K562 (cell line): ENCODE results near the gene SPTLC2. TPM values are rescaled to one million over a fixed set of nuclear protein-coding genes. Genes with fewer than 3 reads are reported as not detected.

ENCODE experiments used
- ATAC-seq: fragments of 200-7000 bp; cut with Tn5 transposase; 3 replicates; pipeline ENCODE4 v1.9.1; 2020; ENCODE audit warnings: moderate library complexity
- BruUV-seq: library from RNA; stranded (reverse); fragments of 400-500 nt; replicated peaks from 2 replicates; lab custom pipeline; 2021; lab: Mats Ljungman, UMichigan
- CTCF ChIA-PET: fragments of 300-600 bp; formaldehyde crosslinking; extraction: SDS; loops from one replicate; lab custom pipeline; 2021; ENCODE audit warnings: low intra/inter-chr PET ratio; lab: Yijun Ruan, JAX
- POLR2A ChIA-PET: fragments of 300-600, 350-650 bp; sonication (Branson Sonifier 250); formaldehyde crosslinking; extraction: SDS; loops from one replicate; lab custom pipeline; 2021; ENCODE audit warnings: antibody characterized with exemption, inconsistent platforms; lab: Yijun Ruan, JAX
- DNase-seq, 4 experiments: peaks; one replicate each; pipeline versions ENCODE4 v3.0.0 to v3.0.0-alpha.2; 2011 to 2018; ENCODE audit warnings: low spot score in 3 of 4, mixed read lengths in 3 of 4; ENCODE audit errors: extremely low read depth in 1 of 4
- FAIRE-seq: peaks from 2 replicates; lab custom pipeline; 2011; peaks lifted over from hg19 to GRCh38; lab: Jason Lieb, UNC
- H2AFZ ChIP-seq: 2 replicates; pipeline ENCODE4 v1.6.0; 2011; ENCODE audit warnings: low read depth, low read length, control low read depth, inconsistent platforms
- H3K27ac ChIP-seq: fragments of 200-600 bp; 3 replicates; pipeline ENCODE4 v1.8.0; 2011; ENCODE audit warnings: low read depth, mild to moderate bottlenecking, control low read depth, inconsistent platforms, low read length, moderate library complexity, mixed read lengths; ENCODE audit errors: extremely low read depth
- H3K27me3 ChIP-seq, 2 experiments: fragments of 300-600 bp in 1 of 2; 2 replicates in 1 of 2; 3 replicates in 1 of 2; pipeline versions ENCODE4 v1.6.0 to v1.8.0; 2011; ENCODE audit warnings: inconsistent platforms in 2 of 2, low read length in 2 of 2, mild to moderate bottlenecking in 1 of 2, mixed read lengths in 1 of 2, moderate library complexity in 1 of 2; ENCODE audit not compliant: control insufficient read depth in 2 of 2, insufficient read depth in 2 of 2
- H3K36me3 ChIP-seq: fragments of 300-600 bp; 3 replicates; pipeline ENCODE4 v1.8.0; 2011; ENCODE audit warnings: mild to moderate bottlenecking, low read length, inconsistent platforms; ENCODE audit not compliant: control insufficient read depth, insufficient read depth
- H3K4me1 ChIP-seq, 2 experiments: fragments of 200-600 bp in 1 of 2; replicated peaks in 1 of 2; 2 replicates in 1 of 2; 3 replicates in 1 of 2; pipeline versions ENCODE4 v1.5.1 to v1.8.0; 2011; ENCODE audit warnings: inconsistent platforms in 2 of 2, low read length in 2 of 2, mild to moderate bottlenecking in 1 of 2, mixed read lengths in 1 of 2, moderate library complexity in 1 of 2; ENCODE audit not compliant: control insufficient read depth in 2 of 2, insufficient read depth in 2 of 2
- H3K4me2 ChIP-seq: 2 replicates; pipeline ENCODE4 v1.6.1; 2011; ENCODE audit warnings: low read length, control low read depth, inconsistent platforms, mixed read lengths; ENCODE audit not compliant: insufficient read depth
- H3K4me3 ChIP-seq: fragments of 200-600 bp; sonication (generic), shearing (Covaris generic); 2 replicates; pipeline ENCODE4 v1.5.1; 2016; ENCODE audit warnings: control low read depth, inconsistent platforms
- H3K79me2 ChIP-seq: fragments of 200-600 bp; 3 replicates; pipeline ENCODE4 v1.8.0; 2011; ENCODE audit warnings: low read length, inconsistent platforms; ENCODE audit not compliant: control insufficient read depth, insufficient read depth
- H3K9ac ChIP-seq, 2 experiments: 2 replicates each; pipeline versions ENCODE4 v1.6.0 to v1.6.1; 2011; ENCODE audit warnings: low read depth in 2 of 2, low read length in 2 of 2, control low read depth in 1 of 2, inconsistent platforms in 1 of 2, mild to moderate bottlenecking in 1 of 2, mixed read lengths in 1 of 2; ENCODE audit not compliant: insufficient read depth in 1 of 2
- H3K9me1 ChIP-seq: one replicate; pipeline ENCODE4 v1.6.0; 2011; ENCODE audit warnings: inconsistent platforms, mild to moderate bottlenecking, low read length, moderate library complexity; ENCODE audit not compliant: control insufficient read depth, insufficient read depth
- H3K9me3 ChIP-seq: replicated peaks from 2 replicates; pipeline ENCODE4 v1.5.1; 2011; ENCODE audit warnings: low read depth, low read length, inconsistent platforms; ENCODE audit not compliant: control insufficient read depth, insufficient read depth
- H4K20me1 ChIP-seq: replicated peaks from 2 replicates; pipeline ENCODE4 v1.6.1; 2011; ENCODE audit warnings: low read length, inconsistent platforms, mixed read lengths; ENCODE audit not compliant: control insufficient read depth, insufficient read depth
- ELF2 ChIP-seq: fragments of 250-450 bp; sonication (Bioruptor Pico); IDR thresholded peaks from 2 replicates; pipeline ENCODE4 v1.5.0; 2021; ENCODE audit warnings: mild to moderate bottlenecking
- GATAD2A ChIP-seq: fragments of 450-650 bp; IDR thresholded peaks from 2 replicates; pipeline ENCODE4 v1.6.1; 2017
- HDGF ChIP-seq: fragments of 450-650 bp; IDR thresholded peaks from 2 replicates; pipeline ENCODE4 v1.6.1; 2016
- ILF3 ChIP-seq: fragments of 450-650 bp; IDR thresholded peaks from 2 replicates; pipeline ENCODE4 v1.6.1; 2018; ENCODE audit warnings: antibody characterized with exemption, mild to moderate bottlenecking, moderate library complexity, borderline replicate concordance
- MAFF ChIP-seq: IDR thresholded peaks from 2 replicates; pipeline ENCODE4 v1.6.1; 2012; ENCODE audit warnings: low read length, improper control_type of control experiment
- MAFG ChIP-seq: fragments of 450-650 bp; conservative IDR thresholded peaks from 2 replicates; pipeline ENCODE4 v1.6.1; 2016; ENCODE audit warnings: missing genetic modification characterization, missing compliant biosample characterization
- MAFK ChIP-seq: IDR thresholded peaks from 2 replicates; pipeline ENCODE4 v1.6.1; 2011; ENCODE audit warnings: low read length, improper control_type of control experiment
- MED1 ChIP-seq: sonication (generic); formaldehyde crosslinking; IDR thresholded peaks from 2 replicates; pipeline ENCODE4 v1.8.1; 2023; ENCODE audit warnings: missing genetic modification reagents, borderline replicate concordance
- POLR3G ChIP-seq: IDR thresholded peaks from 2 replicates; pipeline ENCODE4 v1.6.1; 2011; ENCODE audit not compliant: insufficient read length, insufficient replicate concordance; ENCODE audit errors: extremely low read depth
- RFX1 ChIP-seq: fragments of 450-650 bp; IDR thresholded peaks from 2 replicates; pipeline ENCODE4 v1.6.1; 2016; ENCODE audit warnings: mild to moderate bottlenecking, moderate library complexity
- SPI1 ChIP-seq: IDR thresholded peaks from 2 replicates; pipeline ENCODE4 v1.6.1; 2011; ENCODE audit warnings: low read depth, low read length, control low read depth, borderline replicate concordance
- SREBF2 ChIP-seq: sonication (generic); formaldehyde crosslinking; IDR thresholded peaks from 2 replicates; pipeline ENCODE4 v1.4.0; 2020; ENCODE audit warnings: mild to moderate bottlenecking, missing genetic modification reagents
- XRCC5 ChIP-seq: fragments of 200-400 bp; formaldehyde crosslinking; IDR thresholded peaks from 2 replicates; pipeline ENCODE4 v1.6.1; 2017; ENCODE audit warnings: low read depth, mild to moderate bottlenecking, low read length
- ZBED1 ChIP-seq: IDR thresholded peaks from 2 replicates; pipeline ENCODE4 v1.6.1; 2014
- ZC3H4 ChIP-seq: sonication (generic); formaldehyde crosslinking; IDR thresholded peaks from 2 replicates; pipeline ENCODE4 v1.9.0; 2021; ENCODE audit warnings: missing genetic modification reagents, borderline replicate concordance
- ZNF184 ChIP-seq: sonication (generic); formaldehyde crosslinking; IDR thresholded peaks from 2 replicates; pipeline ENCODE4 v1.5.0; 2020; ENCODE audit warnings: missing genetic modification reagents
- ZNF316 ChIP-seq: fragments of 450-650 bp; IDR thresholded peaks from 2 replicates; pipeline ENCODE4 v1.6.1; 2016
- ZNF347 ChIP-seq: fragments of 450-650 bp; formaldehyde crosslinking; IDR thresholded peaks from 2 replicates; pipeline ENCODE4 v1.4.0; 2020; ENCODE audit warnings: low read depth, mild to moderate bottlenecking, moderate library complexity
- ZNF354B ChIP-seq: fragments of 250-450 bp; sonication (Bioruptor Pico); IDR thresholded peaks from 2 replicates; pipeline ENCODE4 v1.4.0; 2020
- WGBS: fragments of 100-300 bp; shearing (Covaris generic); methylation state at CpG from one replicate; pipeline ENCODE4 v1.1.6; 2016; ENCODE audit warnings: low coverage, mixed read lengths; ENCODE audit not compliant: insufficient coverage; ENCODE audit errors: missing lambda C conversion rate; 5-methylcytosine and 5-hydroxymethylcytosine counted together
- in situ Hi-C: fragments of 300-500 bp; cut with MboI; formaldehyde crosslinking; loops from 4 replicates; pipeline ENCODE4 v1.15.0; 2018; ENCODE audit warnings: inconsistent platforms, mixed read lengths
- intact Hi-C: fragments of 100-400 bp; cut with micrococcal nuclease; formaldehyde crosslinking; loops from 2 replicates; pipeline ENCODE4 v1.14.2; 2022
- polyA plus RNA-seq, 8 experiments: library from polyadenylated mRNA; depleted of rRNA in 4 of 8; stranded (reverse) in 5 of 8; unstranded in 3 of 8; fragments of >200 nt; fragmentation: Nextera tagmentation in 2 of 8; fragmentation: Illumina TruSeq in 1 of 8; extraction: Ambion mirVana in 2 of 8; extraction: Trizol in 1 of 8; gene quantifications; 2 replicates each; pipeline versions ENCODE4 v1.2.1 to v1.2.3, GENCODE V29; 2011 to 2014; ENCODE audit warnings: inconsistent platforms in 1 of 8, missing spikeins in 1 of 8
- total RNA-seq, 7 experiments: library from RNA; depleted of rRNA in 6 of 7; stranded (reverse); fragments of >200 nt in 6 of 7; fragmentation: Illumina TruSeq in 2 of 7; extraction: Trizol in 2 of 7; gene quantifications; 2 replicates each; pipeline versions ENCODE4 v1.2.1 to v1.2.3, GENCODE V29; 2011 to 2021; ENCODE audit warnings: low replicate concordance in 1 of 7
- TF ChIP-seq, protein P1 (sequence below): sonication (generic); IDR thresholded peaks from 2 replicates; pipeline ENCODE4 v1.6.1; 2016
- TF ChIP-seq, protein P2 (sequence below), 3 experiments: fragments of 200-800 bp in 1 of 3; fragments of 250-450 bp in 1 of 3; fragments of 450-650 bp in 1 of 3; sonication (Bioruptor Pico) in 1 of 3; sonication (Bioruptor generic) in 1 of 3; formaldehyde crosslinking in 1 of 3; IDR thresholded peaks; 2 replicates each; pipeline versions ENCODE4 v1.6.1 to v1.8.0; 2016 to 2022; ENCODE audit warnings: mild to moderate bottlenecking in 2 of 3, missing genetic modification characterization in 2 of 3, missing compliant biosample characterization in 1 of 3, moderate library complexity in 1 of 3
- TF ChIP-seq, protein P3 (sequence below): fragments of 450-650 bp; IDR thresholded peaks from 2 replicates; pipeline ENCODE4 v1.6.1; 2016

The SPTLC2 gene
- total and polyA plus RNA-seq, 9 of the 15 experiments (the other 6 are each of a cell fraction or from before 2014, with no cell fraction given) = 4.5 to 30.4 (median 14.0) TPM

GRCh38 chr14:77625360-77625759, 8.9 kb upstream of the SPTLC2 start:
- Histone ChIP-seq H3K9me1 (no peaks in the 10 kb centered on the region), H3K4me3 (no peak overlapping the region), H3K9me3 (no peaks in the 10 kb centered on the region), H3K4me2 (no peak overlapping the region), H4K20me1 (no peaks in the 10 kb centered on the region), H3K79me2 (no peaks in the 10 kb centered on the region), H3K36me3 (no peaks in the 10 kb centered on the region), H3K27me3 (no peaks in the 10 kb centered on the region), H2AFZ (peak overlapping the region; percentile 46), H3K4me1 (no peaks in the 10 kb centered on the region), H3K9ac (no peak overlapping the region), H3K27ac (no peak overlapping the region)
- FAIRE-seq = no peak
- POLR2A ChIA-PET = no interaction called here
- intact Hi-C loops = no loop called here
- no peak for DNase-seq
- 39% methylated on average over 3 of the region's 3 CpGs for WGBS
- BruUV-seq = no TSS peak
- in situ Hi-C loops = no loop called here
- no peak for ATAC-seq
- CTCF ChIA-PET = no interaction called here
- no peak for TF ChIP-seq HDGF
- no peak for TF ChIP-seq GATAD2A
- no peak for TF ChIP-seq MED1 (CRISPR knock-in tag)
- no peak for TF ChIP-seq ELF2 (CRISPR knock-in tag)
- no peak for TF ChIP-seq ZC3H4 (CRISPR knock-in tag)
- TF ChIP-seq ILF3 = no peak
- no peak for TF ChIP-seq ZNF347 (CRISPR knock-in tag)
- TF ChIP-seq ZBED1 = no peak
- peak; percentile 56 for TF ChIP-seq MAFF
- peak; percentile 67; the same call in 1 of the 2 replicates for TF ChIP-seq MAFK
- TF ChIP-seq, protein P1, sequence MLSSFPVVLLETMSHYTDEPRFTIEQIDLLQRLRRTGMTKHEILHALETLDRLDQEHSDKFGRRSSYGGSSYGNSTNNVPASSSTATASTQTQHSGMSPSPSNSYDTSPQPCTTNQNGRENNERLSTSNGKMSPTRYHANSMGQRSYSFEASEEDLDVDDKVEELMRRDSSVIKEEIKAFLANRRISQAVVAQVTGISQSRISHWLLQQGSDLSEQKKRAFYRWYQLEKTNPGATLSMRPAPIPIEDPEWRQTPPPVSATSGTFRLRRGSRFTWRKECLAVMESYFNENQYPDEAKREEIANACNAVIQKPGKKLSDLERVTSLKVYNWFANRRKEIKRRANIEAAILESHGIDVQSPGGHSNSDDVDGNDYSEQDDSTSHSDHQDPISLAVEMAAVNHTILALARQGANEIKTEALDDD = no peak
- TF ChIP-seq ZNF184 (CRISPR knock-in tag) = no peak
- TF ChIP-seq SREBF2 (CRISPR knock-in tag) = no peak
- no peak for TF ChIP-seq ZNF354B (CRISPR knock-in tag)
- TF ChIP-seq ZNF316 = peak; percentile 87
- TF ChIP-seq XRCC5 = no peak
- TF ChIP-seq SPI1 = no peak
- TF ChIP-seq MAFG (tag) = peak; percentile 39; the same call in 1 of the 2 replicates
- no peak for TF ChIP-seq RFX1
- no peak for TF ChIP-seq POLR3G
- TF ChIP-seq, protein P2, sequence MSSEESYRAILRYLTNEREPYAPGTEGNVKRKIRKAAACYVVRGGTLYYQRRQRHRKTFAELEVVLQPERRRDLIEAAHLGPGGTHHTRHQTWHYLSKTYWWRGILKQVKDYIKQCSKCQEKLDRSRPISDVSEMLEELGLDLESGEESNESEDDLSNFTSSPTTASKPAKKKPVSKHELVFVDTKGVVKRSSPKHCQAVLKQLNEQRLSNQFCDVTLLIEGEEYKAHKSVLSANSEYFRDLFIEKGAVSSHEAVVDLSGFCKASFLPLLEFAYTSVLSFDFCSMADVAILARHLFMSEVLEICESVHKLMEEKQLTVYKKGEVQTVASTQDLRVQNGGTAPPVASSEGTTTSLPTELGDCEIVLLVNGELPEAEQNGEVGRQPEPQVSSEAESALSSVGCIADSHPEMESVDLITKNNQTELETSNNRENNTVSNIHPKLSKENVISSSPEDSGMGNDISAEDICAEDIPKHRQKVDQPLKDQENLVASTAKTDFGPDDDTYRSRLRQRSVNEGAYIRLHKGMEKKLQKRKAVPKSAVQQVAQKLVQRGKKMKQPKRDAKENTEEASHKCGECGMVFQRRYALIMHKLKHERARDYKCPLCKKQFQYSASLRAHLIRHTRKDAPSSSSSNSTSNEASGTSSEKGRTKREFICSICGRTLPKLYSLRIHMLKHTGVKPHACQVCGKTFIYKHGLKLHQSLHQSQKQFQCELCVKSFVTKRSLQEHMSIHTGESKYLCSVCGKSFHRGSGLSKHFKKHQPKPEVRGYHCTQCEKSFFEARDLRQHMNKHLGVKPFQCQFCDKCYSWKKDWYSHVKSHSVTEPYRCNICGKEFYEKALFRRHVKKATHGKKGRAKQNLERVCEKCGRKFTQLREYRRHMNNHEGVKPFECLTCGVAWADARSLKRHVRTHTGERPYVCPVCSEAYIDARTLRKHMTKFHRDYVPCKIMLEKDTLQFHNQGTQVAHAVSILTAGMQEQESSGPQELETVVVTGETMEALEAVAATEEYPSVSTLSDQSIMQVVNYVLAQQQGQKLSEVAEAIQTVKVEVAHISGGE (CRISPR knock-in tag; IDR thresholded peaks at IDR 0.05) = no peak
- TF ChIP-seq, protein P3, sequence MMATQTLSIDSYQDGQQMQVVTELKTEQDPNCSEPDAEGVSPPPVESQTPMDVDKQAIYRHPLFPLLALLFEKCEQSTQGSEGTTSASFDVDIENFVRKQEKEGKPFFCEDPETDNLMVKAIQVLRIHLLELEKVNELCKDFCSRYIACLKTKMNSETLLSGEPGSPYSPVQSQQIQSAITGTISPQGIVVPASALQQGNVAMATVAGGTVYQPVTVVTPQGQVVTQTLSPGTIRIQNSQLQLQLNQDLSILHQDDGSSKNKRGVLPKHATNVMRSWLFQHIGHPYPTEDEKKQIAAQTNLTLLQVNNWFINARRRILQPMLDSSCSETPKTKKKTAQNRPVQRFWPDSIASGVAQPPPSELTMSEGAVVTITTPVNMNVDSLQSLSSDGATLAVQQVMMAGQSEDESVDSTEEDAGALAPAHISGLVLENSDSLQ = no peak
